Neural progenitor cell (in vitro differentiated cells): ENCODE data around the gene DDX60.
"Not testable (repeated sequence)": the region's sequence is repeated elsewhere in the genome, so short reads cannot be mapped to it uniquely, and the experiment has no call there.

Experiments
- CTCF ChIP-seq: fragments of 200-600 bp; sonication (generic); IDR thresholded peaks from 2 replicates; pipeline ENCODE4 v1.5.1; 2017; ENCODE audit warnings: antibody characterized with exemption, mild to moderate bottlenecking
- EZH2phosphoT487 ChIP-seq: fragments of 200-600 bp; sonication (generic); IDR thresholded peaks from 2 replicates; pipeline ENCODE4 v1.6.1; 2017; ENCODE audit warnings: antibody characterized with exemption

DNA sequence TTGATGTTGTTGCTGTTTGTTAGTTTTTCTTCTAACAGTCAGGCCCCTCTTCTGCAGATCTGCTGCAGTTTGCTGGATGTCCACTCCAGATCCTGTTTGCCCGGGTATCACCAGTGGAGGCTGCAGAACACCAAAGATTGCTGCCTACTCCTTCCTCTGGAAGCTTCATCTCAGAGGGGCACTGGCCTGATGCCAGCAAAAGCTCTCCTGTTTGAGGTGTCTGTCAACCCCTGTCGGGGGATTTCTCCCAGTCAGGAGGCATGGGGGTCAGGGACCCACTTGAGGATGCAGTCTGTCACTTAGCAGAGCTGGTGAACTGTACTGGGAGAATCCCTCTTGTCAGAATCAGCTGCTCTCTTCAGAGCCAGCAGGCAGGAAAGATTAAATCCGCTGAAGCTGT is 12.0 kb upstream of the DDX60 start:
- TF ChIP-seq CTCF, EZH2phosphoT487: not testable (repeated sequence)
